ENCODE measurements around the gene RNF220. TPM values are rescaled to one million over a fixed set of nuclear protein-coding genes. Genes with fewer than 3 reads are reported as not detected.

RNF220 gene
- total RNA-seq: 10 to 100 TPM; 66.0 to 71.2 TPM

DNA sequence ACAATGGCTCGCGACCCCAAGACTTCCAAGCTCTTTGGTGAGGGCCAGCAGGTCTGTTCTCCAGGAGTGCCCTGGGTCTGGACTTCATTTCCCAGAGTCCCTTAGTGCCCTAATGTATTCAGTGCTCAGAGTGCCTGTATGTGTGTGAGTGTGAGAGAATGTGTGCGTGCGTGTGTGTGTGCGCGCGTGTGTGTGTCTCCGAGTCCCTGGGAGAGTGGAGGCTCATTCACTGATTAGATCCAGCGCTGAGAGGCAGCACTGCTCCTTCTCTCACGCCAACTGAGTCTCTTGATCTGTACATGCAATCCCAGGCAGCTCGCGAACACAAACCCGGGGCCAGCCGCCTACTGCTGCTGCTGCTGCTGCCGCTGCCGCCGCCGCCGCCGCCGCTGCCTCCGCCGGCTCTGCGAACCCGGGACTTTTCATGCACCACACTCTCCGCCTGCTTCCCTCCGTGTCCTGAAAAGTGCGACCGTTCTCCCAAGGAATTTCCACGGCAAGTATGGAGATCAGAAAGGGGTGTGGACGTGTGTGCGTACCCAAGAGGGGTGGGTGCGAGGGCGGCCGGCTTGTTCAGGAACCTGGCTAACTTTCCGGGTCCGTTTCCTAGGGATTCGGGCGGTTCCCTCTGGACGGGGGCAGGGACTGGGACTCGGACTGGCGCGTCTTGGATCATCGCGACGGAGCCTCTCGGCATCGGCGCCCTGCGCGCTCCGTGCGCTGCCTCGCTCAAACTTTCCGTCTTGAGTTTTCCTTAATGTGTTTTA lies at the start of gene RNF220:
Gene RNF220, plus strand, starts transcription at position 225 of the 767 bp plus-strand sequence.
- Mint-ChIP-seq H3K27me3 (peaks cover 28 to 34% of the 10 kb centered on the region in 2 donors), H3K36me3 (no peaks in the 10 kb centered on the region), H3K4me1 (ENCODE audit: low read depth in 2 of 2) (peaks cover 6 to 26% of the 10 kb centered on the region in 2 donors), H3K27ac (peak within 1 kb of the TSS in 1 of 2 donors; percentile 67), H3K9me3 (no peaks in the 10 kb centered on the region), H3K4me3 (peak within 1 kb of the TSS; percentile 84)
- DNase-seq (ENCODE audit: low spot score): no peak
- peak in 1 of 2 donors; percentile 59 for ATAC-seq

DNA sequence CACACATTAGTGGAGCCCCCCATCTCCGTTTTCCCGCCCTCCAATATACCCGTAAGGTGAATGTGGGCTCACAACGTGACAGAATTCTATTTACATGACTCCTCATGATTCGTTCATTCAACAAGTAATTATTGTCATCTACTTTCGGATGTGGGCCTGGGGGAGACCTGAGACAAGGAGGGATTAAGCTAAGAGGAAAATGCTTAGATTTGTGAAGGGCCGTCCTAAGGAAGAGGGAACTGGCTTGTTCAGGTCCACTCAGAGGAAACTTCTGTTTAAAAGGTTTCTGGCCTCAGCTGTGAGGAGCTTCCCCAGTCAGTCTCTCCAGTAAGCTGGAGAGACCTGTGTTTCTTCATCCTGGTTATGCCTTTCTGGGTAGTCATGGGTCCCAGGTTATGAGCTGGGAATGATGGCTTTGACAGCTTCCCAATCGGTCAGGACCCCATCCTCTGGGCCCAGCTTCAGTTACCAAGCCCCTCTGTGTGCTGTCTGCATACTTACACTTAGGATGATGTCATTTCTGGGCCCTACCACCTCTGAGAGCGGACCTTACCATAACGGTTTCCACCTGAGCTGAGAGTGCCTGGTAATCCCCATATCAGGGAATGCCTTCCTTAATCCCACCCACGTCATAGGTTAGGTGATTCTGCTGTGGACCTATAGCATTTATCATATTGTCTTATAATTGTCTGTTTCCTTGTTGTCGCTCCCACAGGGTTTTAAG lies 49.3 kb upstream of the RNF220 start:
- DNase-seq (ENCODE audit: low spot score) (no peak), ATAC-seq (no peak)
- peak overlapping the region; percentile 39 to 89 for H3K27ac Mint-ChIP-seq
- peaks cover 23 to 25% of the 10 kb centered on the region in 2 donors for H3K4me1 Mint-ChIP-seq (ENCODE audit: low read depth in 2 of 2)
- no peaks in the 10 kb centered on the region for H3K9me3 Mint-ChIP-seq
- no peaks in the 10 kb centered on the region for H3K27me3 Mint-ChIP-seq
- H3K4me3 Mint-ChIP-seq: peak overlapping the region; percentile 79
- H3K36me3 Mint-ChIP-seq: no peaks in the 10 kb centered on the region

DNA sequence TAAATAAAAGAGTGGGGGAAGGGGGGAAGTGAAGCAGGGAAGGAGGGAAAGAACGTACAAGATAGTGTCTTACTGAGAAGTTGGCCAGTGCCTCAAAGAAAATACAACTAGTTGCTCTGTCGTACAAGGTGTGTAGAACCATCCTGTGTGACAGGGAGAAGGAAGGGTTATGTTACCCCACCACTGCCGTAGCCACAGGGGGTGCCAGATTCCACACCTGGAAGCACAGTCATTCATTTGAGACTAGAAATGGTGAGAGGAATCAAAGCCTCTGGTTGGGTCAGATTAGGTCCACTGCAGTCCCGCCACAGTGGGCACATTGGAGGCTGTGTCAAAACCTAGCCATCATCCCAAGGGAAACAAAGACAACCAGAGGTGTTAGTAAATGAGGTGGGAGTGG lies 47.3 kb upstream of the RNF220 start:
- no peak for DNase-seq (ENCODE audit: low spot score)
- Mint-ChIP-seq H3K9me3 (no peaks in the 10 kb centered on the region), H3K36me3 (no peaks in the 10 kb centered on the region), H3K4me3 (no peak overlapping the region), H3K27me3 (peaks cover 0 to 3% of the 10 kb centered on the region in 2 donors), H3K4me1 (ENCODE audit: low read depth in 2 of 2) (peaks cover 16% of the 10 kb centered on the region in 2 donors), H3K27ac (no peak overlapping the region)
- no peak for ATAC-seq

DNA sequence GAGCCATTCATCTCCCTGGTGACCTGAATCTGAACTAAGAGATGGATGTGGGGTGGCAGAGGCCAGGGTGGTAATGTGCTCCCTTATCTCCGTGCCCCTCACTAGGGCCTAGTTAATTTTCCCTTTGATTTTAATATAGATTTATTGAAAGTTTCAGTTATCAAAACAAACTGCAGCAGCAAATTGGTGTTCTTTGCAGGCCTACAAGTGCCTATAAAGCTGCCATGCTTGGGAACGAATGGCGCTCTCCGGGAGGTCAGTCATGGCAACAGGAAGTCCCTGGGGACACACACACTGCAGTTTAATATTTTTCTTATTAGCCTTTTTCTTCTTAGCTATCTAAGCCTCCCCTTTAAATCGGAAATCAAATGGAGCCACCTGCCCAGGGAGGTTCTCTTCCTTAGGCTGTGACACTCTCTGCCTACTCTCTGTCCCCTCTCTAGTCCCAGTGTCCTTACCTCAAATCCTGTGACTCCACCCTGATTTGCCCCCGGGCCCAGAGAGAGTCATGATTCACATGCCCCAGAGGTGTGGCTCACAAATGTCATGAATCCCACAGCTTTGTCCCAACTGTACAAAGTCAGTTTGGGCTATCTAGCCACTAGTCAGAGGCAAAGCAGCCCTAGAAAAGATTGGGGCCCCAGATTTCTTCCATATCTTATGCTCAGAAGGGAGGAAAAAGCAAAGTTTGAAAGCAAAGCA lies 45.7 kb upstream of the RNF220 start:
- DNase-seq (ENCODE audit: low spot score): no peak
- Mint-ChIP-seq H3K36me3 (no peaks in the 10 kb centered on the region), H3K4me3 (no peak overlapping the region), H3K9me3 (no peaks in the 10 kb centered on the region), H3K27me3 (peaks cover 0 to 11% of the 10 kb centered on the region in 2 donors), H3K4me1 (ENCODE audit: low read depth in 2 of 2) (peaks cover 7 to 9% of the 10 kb centered on the region in 2 donors), H3K27ac (no peak overlapping the region)
- no peak for ATAC-seq

DNA sequence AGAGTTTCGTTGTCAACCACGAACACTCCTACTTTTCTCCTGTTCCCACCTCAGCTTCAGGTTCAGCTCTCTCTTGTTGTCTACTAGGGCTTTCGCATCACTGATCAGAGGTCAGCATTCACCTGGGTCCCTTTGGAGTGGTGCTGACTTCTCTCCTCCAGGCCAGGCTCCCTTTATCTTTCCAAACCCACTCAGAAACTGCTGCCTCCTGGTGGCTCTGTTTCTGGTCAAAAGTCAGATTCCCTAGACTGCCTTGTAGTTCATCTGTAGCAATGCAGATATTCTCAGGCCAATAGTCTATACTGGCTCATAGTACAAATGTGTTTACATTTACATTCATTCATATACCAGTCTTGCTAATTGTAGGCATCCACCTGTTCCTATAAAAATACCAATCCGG lies 43.6 kb upstream of the RNF220 start:
- no peak for ATAC-seq
- DNase-seq (ENCODE audit: low spot score): no peak
- no peaks in the 10 kb centered on the region for H3K4me1 Mint-ChIP-seq (ENCODE audit: low read depth in 2 of 2)
- H3K27ac Mint-ChIP-seq: no peak overlapping the region
- H3K36me3 Mint-ChIP-seq: no peaks in the 10 kb centered on the region
- H3K27me3 Mint-ChIP-seq: peaks cover under 1 to 12% of the 10 kb centered on the region in 2 donors
- H3K4me3 Mint-ChIP-seq: no peak overlapping the region
- no peaks in the 10 kb centered on the region for H3K9me3 Mint-ChIP-seq

DNA sequence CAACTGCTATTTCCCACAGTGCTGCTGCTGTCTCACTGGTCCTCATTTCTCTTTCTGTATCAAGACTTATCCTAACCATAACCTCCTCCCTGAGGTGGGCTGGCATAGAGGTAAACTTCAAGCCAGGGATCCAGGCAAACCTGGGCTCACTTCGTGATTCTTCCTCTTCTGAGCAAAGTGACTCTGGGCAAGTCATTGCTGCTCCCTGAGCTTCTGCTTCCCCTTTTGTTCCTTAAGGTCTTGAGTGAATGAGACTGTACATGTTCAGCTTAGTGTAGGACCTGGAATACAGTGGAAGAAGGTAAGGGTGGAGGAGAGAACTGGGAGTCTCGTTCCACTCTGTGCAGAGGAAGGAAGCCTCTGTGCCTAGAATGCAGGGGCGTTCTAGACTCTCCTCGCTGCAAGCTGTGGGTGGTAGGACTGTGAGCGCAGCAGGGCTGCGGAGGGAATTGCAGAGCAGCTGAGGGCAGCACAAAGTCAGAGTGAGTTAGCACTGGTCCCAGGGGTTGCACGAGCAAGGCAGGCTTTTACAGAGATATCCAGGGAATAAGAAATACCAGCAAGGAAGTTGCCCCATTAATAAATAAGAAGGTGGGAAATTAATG lies 38.6 kb upstream of the RNF220 start:
- peaks cover 9 to 30% of the 10 kb centered on the region in 2 donors for H3K27me3 Mint-ChIP-seq
- H3K27ac Mint-ChIP-seq: no peak overlapping the region
- H3K9me3 Mint-ChIP-seq: no peaks in the 10 kb centered on the region
- DNase-seq (ENCODE audit: low spot score): no peak
- H3K4me1 Mint-ChIP-seq (ENCODE audit: low read depth in 2 of 2): no peaks in the 10 kb centered on the region
- H3K36me3 Mint-ChIP-seq: no peaks in the 10 kb centered on the region
- H3K4me3 Mint-ChIP-seq: no peak overlapping the region
- no peak for ATAC-seq

DNA sequence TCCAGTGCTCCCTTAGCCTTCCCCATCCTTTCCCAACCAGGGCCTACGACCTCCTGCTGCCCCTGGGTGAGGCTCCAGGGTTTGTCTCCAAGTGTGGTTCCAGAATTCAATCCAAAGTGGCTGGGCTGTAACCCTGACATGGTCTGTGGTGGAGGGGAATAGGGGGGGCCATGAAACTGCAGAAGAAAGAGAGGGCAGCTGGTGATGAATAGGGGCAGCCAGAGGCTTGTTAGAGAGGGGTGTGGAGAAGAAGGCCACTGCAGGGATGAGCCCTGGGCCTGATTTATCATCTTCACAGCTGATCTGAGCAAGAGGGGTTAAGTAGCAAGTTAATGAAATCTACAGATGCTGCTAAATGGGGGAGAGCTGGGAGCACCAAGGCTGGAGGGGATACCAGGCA lies 37.1 kb upstream of the RNF220 start:
- H3K9me3 Mint-ChIP-seq: no peaks in the 10 kb centered on the region
- no peak for DNase-seq (ENCODE audit: low spot score)
- H3K4me1 Mint-ChIP-seq (ENCODE audit: low read depth in 2 of 2): no peaks in the 10 kb centered on the region
- H3K27ac Mint-ChIP-seq: no peak overlapping the region
- no peaks in the 10 kb centered on the region for H3K36me3 Mint-ChIP-seq
- H3K4me3 Mint-ChIP-seq: no peak overlapping the region
- H3K27me3 Mint-ChIP-seq: peaks cover 9 to 25% of the 10 kb centered on the region in 2 donors
- ATAC-seq: no peak

DNA sequence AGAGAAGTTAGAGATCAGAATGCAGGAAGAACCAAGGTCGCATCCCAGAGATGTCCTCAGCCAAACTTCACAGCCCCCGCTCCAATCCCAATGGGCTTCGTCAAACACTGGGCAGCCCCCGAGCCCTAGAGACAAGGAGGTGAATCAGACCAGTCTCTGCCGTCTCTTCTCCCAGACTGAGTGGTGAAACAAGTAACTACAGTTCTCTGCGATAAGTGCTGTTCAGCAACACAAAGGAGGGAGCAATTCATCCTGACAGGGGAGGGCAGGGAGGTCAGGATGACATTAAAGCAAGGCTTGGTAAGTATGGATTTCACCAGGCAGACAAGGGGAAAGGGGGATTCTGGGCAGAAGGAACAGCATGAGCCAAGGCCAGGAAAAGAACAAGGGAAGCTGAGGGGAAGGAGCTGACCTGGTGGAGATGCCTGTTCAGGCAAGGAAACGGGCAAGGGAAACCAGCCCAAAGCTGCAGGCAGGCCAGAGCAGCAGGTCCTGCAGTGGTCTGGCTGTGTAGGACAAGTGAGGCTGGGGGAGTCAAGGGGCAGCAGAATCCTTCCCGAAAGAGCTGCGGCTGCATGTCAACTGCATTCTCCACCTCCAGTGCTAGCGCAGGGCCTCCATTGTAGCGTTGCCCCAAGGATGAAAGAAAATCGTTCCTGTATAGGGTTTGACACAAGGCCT lies 36.4 kb upstream of the RNF220 start:
- Mint-ChIP-seq H3K27me3 (peaks cover 9 to 19% of the 10 kb centered on the region in 2 donors), H3K4me3 (no peak overlapping the region), H3K4me1 (ENCODE audit: low read depth in 2 of 2) (no peaks in the 10 kb centered on the region), H3K27ac (no peak overlapping the region), H3K9me3 (no peaks in the 10 kb centered on the region), H3K36me3 (no peaks in the 10 kb centered on the region)
- no peak for ATAC-seq
- no peak for DNase-seq (ENCODE audit: low spot score)

DNA sequence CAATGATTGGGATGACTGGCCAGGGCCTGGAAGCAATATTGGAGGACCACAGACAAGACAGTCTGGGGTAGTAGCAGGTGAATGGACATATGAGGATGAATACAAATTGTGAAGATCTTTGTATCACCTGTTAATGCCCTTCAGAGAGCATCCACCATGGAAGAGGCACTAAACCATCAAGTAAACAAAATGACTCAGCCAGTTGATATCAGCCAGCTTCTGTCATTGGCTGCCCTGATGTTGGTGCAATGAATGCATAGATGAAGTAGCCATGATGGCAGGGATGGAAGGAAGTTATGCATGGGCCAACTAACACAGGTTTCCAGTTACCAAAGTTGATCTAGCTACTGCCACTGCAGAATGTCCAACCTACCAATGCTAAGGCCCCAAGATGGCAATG lies 33.8 kb upstream of the RNF220 start:
- H3K36me3 Mint-ChIP-seq: no peaks in the 10 kb centered on the region
- H3K4me1 Mint-ChIP-seq (ENCODE audit: low read depth in 2 of 2): no peaks in the 10 kb centered on the region
- no peak overlapping the region for H3K27ac Mint-ChIP-seq
- H3K9me3 Mint-ChIP-seq: no peaks in the 10 kb centered on the region
- peaks cover 9 to 19% of the 10 kb centered on the region in 2 donors for H3K27me3 Mint-ChIP-seq
- no peak overlapping the region for H3K4me3 Mint-ChIP-seq
- ATAC-seq: no peak
- DNase-seq (ENCODE audit: low spot score): no peak

DNA sequence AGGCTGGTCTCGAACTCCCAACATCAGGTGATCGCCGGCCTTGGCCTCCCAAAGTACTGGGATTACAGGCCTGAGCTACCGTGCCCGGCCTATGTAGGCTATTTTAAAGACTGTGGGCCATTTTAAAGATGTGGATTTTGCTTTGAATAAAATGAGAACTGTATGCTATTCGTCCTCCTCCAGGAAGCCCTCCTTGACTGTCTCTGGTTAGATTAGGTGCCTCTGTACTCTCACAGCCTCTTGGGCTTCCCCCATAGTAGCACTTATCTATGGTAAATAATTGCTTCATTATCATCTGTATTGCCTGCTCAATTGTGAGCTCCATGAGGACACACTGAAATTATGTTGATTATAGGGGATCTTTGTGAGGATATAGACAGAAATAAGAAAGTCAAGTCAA lies 29.5 kb upstream of the RNF220 start:
- no peak for DNase-seq (ENCODE audit: low spot score)
- Mint-ChIP-seq H3K27ac (no peak overlapping the region), H3K4me3 (no peak overlapping the region), H3K4me1 (ENCODE audit: low read depth in 2 of 2) (no peaks in the 10 kb centered on the region), H3K27me3 (no peaks in the 10 kb centered on the region), H3K9me3 (no peaks in the 10 kb centered on the region), H3K36me3 (no peaks in the 10 kb centered on the region)
- no peak for ATAC-seq

DNA sequence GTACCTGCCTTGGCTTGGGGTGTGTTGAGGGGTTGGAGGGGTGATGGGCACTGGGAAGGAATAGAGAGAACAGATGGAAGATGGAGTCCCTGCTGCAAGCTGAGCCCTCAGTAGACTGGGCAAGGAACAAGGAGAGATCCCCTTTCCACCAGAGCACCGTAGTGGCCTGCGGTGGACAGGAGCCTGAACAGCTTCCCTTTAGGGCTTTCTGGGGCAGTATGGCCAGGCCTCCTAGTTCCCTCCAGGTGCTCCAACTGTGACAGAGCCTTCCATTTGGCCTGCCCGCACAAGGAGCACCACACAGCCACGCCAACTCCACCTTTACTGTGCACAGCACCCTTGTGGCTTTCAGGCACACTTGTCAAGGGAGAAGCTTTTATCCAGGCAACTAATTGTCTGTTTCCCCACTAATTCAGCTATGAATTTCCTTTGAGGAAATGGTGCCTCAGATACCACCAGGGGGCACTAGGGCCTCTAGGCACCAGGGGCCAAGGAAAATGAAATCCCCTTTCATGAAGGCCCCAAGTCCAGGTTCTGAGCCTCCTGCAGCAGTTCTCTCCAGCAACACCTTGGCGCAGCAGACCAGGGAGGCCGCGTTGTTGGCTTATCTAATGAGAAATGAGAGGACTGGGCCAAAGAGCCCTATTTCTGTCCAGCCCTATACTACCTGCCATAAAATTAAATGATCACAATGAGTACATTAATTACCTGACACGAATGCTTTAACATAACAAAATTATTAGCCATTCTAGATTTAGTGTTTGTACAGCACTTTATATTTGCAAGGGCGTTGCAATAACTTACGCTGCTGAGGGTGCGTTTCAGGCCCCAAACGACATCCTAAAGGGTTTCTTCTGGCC lies 26.9 kb upstream of the RNF220 start:
- Mint-ChIP-seq H3K36me3 (no peaks in the 10 kb centered on the region), H3K4me3 (no peak overlapping the region)
- peak; percentile 73 for DNase-seq (ENCODE audit: low spot score)

DNA sequence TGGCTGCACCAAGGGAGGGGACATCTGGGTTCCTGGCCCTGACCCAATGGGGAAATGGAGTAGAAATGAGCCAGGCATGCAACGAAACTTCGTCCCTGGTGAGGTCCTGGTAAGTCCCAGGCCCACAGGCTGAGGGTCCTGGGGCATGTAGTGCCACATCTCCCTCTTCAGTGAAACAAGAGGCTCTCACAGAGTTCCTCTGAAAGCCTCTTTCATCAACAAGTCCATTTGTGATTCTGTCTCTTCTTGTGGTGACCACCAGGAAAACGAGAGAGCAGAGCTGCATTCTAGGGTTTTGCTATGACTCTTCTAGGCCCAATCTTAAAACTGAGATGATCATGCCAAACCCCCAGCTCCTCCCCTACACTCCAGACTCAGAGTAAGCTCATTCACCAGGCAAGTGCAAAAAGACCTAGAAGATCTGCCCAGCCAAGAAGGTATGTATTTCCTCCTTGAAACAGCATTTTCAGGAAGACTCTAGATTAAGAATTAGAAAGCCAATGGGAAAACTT lies 24.3 kb upstream of the RNF220 start:
- ATAC-seq: peak in 1 of 2 donors; percentile 11
- H3K27ac Mint-ChIP-seq: no peak overlapping the region

More for the DNA sequence above, 26.9 kb upstream of the RNF220 start:
- Mint-ChIP-seq H3K4me1 (ENCODE audit: low read depth in 2 of 2) (no peaks in the 10 kb centered on the region), H3K27ac (no peak overlapping the region), H3K9me3 (no peaks in the 10 kb centered on the region), H3K27me3 (no peaks in the 10 kb centered on the region)
- no peak for ATAC-seq

More for the DNA sequence above, 24.3 kb upstream of the RNF220 start:
- Mint-ChIP-seq H3K27me3 (no peaks in the 10 kb centered on the region), H3K9me3 (no peaks in the 10 kb centered on the region), H3K4me1 (ENCODE audit: low read depth in 2 of 2) (no peaks in the 10 kb centered on the region), H3K36me3 (no peaks in the 10 kb centered on the region), H3K4me3 (no peak overlapping the region)
- DNase-seq (ENCODE audit: low spot score): no peak

Data from natural killer cell treated with Interleukin-12 subunit alpha and Interleukin-12 subunit beta and Interleukin-15 and Interleukin-18, amount 100 ng/mL, for 72 hours (primary cell).